ENCODE data around the gene TNFRSF9. TPM values are rescaled to one million over a fixed set of nuclear protein-coding genes. Genes with fewer than 3 reads are reported as not detected.
A peak's percentile ranks its signal among the peaks of the same experiment; 100 is the strongest.

TNFRSF9 gene
- total RNA-seq, 1 donor from 2014 or later = 2.0 TPM

DNA sequence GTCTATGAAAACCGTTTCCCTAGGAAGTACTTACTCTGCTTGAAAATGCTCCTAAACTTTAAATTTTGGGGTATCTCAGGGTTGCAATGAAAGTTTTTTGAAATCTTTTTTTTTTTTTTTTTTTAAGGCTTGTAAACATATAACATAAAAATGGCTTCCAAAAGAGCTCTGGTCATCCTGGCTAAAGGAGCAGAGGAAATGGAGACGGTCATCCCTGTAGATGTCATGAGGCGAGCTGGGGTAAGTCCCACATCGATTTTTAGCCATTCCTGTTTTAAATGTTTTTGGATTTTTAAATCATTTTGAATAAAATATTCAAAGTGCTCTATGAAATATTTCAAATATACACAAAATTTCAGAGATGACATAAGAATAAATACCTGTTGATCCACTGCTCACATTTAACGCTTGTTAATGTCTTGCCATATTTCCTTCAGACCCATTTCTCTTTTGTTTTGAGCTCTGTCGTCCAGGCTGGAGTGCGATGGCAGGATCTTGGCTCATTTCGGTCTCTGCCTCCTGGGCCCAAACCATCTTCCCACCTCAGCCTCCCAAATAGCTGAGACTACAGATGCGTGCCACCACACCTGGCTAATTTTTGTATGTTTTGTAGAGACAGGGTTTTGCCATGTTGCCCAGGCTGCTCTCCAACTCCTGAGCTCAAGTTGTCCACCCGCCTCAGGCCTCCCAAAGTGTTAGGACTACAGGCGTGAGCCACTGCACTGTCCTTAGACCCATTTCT lies 22.2 kb upstream of the TNFRSF9 start:
- TF ChIP-seq, protein P1, sequence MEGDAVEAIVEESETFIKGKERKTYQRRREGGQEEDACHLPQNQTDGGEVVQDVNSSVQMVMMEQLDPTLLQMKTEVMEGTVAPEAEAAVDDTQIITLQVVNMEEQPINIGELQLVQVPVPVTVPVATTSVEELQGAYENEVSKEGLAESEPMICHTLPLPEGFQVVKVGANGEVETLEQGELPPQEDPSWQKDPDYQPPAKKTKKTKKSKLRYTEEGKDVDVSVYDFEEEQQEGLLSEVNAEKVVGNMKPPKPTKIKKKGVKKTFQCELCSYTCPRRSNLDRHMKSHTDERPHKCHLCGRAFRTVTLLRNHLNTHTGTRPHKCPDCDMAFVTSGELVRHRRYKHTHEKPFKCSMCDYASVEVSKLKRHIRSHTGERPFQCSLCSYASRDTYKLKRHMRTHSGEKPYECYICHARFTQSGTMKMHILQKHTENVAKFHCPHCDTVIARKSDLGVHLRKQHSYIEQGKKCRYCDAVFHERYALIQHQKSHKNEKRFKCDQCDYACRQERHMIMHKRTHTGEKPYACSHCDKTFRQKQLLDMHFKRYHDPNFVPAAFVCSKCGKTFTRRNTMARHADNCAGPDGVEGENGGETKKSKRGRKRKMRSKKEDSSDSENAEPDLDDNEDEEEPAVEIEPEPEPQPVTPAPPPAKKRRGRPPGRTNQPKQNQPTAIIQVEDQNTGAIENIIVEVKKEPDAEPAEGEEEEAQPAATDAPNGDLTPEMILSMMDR (IDR thresholded peaks at IDR 0.05; ENCODE audit: unreplicated experiment) = no peak
- Mint-ChIP-seq H3K4me1 (peaks cover 20% of the 10 kb centered on the region), H3K27me3 (ENCODE audit: low read depth) (no peaks in the 10 kb centered on the region), H3K9me3 (no peaks in the 10 kb centered on the region), H3K27ac (peak overlapping the region; percentile 97), H3K4me3 (peak overlapping the region; percentile 98), H3K36me3 (peaks cover 22% of the 10 kb centered on the region)
- DNase-seq (ENCODE audit: low spot score in 2 of 2, unreplicated experiment in 2 of 2) = no peak

DNA sequence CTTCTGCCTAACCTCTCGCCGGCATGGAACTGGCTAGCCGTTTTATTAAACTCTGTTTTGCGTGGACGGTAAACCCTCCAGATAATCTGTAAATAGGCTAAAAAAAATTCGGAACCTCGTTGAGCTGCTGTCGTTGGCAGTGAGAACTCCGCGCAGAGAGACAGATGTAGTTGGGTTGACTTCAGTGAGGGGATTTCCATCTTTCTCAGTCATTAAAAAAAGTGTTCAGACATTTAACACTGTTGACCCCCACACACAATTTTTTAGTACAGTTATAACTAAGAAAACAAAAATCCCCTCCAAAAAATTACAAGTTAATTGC lies 21.3 kb upstream of the TNFRSF9 start:
- Mint-ChIP-seq H3K36me3 (peaks cover 18% of the 10 kb centered on the region), H3K4me3 (peak overlapping the region; percentile 98), H3K4me1 (peaks cover 20% of the 10 kb centered on the region), H3K9me3 (no peaks in the 10 kb centered on the region), H3K27ac (peak overlapping the region; percentile 97), H3K27me3 (ENCODE audit: low read depth) (no peaks in the 10 kb centered on the region)
- TF ChIP-seq, protein P1 (IDR thresholded peaks at IDR 0.05; ENCODE audit: unreplicated experiment) = no peak
- no peak for DNase-seq (ENCODE audit: low spot score in 2 of 2, unreplicated experiment in 2 of 2)

DNA sequence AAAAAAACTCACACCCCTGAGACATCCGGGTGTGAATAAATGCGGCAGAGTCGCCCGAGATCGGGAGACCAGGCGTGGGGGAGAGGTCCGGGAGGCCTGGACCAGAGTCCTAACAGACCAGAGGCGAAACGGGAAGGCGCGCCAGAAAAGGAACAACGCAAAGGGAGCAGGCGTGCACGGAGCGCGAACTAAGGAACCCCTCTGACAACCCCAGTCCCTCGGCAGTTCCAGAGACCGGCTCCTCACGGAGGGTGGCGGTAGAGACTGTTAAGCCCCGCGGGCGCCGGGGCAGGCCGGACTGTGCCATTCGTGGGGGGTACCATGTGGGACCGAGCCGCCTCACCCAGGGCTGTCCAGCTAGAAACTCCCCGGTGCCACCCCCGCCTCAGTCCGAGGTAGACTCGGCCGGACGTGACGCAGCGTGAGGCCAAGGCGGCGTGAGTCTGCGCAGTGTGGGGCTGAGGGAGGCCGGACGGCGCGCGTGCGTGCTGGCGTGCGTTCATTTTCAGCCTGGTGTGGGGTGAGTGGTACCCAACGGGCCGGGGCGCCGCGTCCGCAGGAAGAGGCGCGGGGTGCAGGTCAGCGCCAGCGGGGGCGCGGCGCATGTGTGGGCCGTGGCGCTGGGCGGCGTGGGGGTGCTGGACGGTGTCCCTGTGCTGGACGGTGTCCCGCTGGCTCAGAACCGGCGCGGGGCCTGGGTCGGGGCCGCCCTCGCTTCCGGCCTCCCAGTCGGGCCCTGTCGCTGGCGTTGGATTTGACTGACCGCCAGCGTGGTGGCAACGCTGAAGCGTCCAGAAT lies 20.8 kb upstream of the TNFRSF9 start, which contains the start of gene PARK7:
Gene PARK7, plus strand, starts transcription at position 496 of the 798 bp plus-strand sequence. CDS start 1,075 bp downstream, outside the sequence.
- Mint-ChIP-seq H3K27me3 (ENCODE audit: low read depth) (no peaks in the 10 kb centered on the region), H3K9me3 (no peaks in the 10 kb centered on the region), H3K4me1 (peaks cover 20% of the 10 kb centered on the region), H3K4me3 (peak within 1 kb of the TSS; percentile 98), H3K36me3 (peaks cover 14% of the 10 kb centered on the region), H3K27ac (peak within 1 kb of the TSS; percentile 99)
- TF ChIP-seq, protein P1 (IDR thresholded peaks at IDR 0.05; ENCODE audit: unreplicated experiment) = no peak
- peak; percentile 99 to 100 for DNase-seq (ENCODE audit: low spot score in 2 of 2, unreplicated experiment in 2 of 2)

DNA sequence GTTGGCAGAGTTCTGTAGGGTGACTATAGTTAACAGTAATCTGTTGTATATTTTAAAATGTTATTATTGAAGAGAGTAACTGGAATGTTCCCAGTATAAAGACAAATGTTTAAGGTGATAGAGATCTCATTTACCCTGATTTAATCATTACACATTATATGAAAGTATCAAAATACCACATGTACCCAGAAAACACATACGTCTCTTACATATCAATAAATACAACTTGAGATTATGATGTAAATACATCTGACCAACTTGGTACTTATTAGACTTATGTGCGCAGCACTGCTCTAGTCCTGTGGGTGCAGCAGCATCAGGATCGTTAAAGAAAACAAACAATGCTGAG lies 20.2 kb upstream of the TNFRSF9 start:
- Mint-ChIP-seq H3K4me3 (peak overlapping the region; percentile 98), H3K36me3 (peaks cover 14% of the 10 kb centered on the region), H3K27ac (peak overlapping the region; percentile 99), H3K27me3 (ENCODE audit: low read depth) (no peaks in the 10 kb centered on the region), H3K9me3 (no peaks in the 10 kb centered on the region), H3K4me1 (peaks cover 20% of the 10 kb centered on the region)
- TF ChIP-seq, protein P1 (IDR thresholded peaks at IDR 0.05; ENCODE audit: unreplicated experiment) = no peak
- DNase-seq (ENCODE audit: low spot score in 2 of 2, unreplicated experiment in 2 of 2) = no peak

DNA sequence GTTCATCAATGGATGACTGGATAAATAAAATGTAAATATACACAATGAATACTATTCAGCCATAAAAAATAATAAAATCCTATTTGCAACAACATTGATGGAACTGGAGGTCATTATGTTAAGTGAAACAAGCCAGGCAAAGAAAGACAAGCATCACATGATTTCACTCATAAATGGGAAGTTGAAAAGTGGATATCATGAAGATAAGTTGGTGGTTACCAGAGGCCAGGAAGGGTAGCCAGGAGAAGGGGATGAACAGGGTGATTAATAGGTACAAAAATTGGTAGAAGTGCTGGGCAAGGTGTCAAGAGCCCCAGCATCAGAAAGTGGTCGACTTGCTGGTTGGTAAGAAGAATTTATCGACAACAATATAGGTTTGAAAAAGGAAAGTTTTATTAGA lies 19.5 kb upstream of the TNFRSF9 start:
- TF ChIP-seq, protein P1 (IDR thresholded peaks at IDR 0.05; ENCODE audit: unreplicated experiment) = no peak
- no peak for DNase-seq (ENCODE audit: low spot score in 2 of 2, unreplicated experiment in 2 of 2)
- Mint-ChIP-seq H3K4me1 (peaks cover 20% of the 10 kb centered on the region), H3K27me3 (ENCODE audit: low read depth) (no peaks in the 10 kb centered on the region), H3K36me3 (peaks cover 10% of the 10 kb centered on the region), H3K27ac (peak overlapping the region; percentile 99), H3K4me3 (peak overlapping the region; percentile 98), H3K9me3 (no peaks in the 10 kb centered on the region)

Data from mesothelial cell of epicardium (in vitro differentiated cells).